ENCODE data around the gene NEO1.
"Not testable (repeated sequence)": the region's sequence is repeated elsewhere in the genome, so short reads cannot be mapped to it uniquely, and the experiment has no call there.

NEO1 gene

GRCh38 chr15:73275862-73276261 lies 223.6 kb downstream of the NEO1 start:
- no peak for DNase-seq

- DNase-seq: no peak
Measured at GRCh38 chr15:73282567-73283365, 230.5 kb downstream of the NEO1 start.

- no peak for DNase-seq
Measured at GRCh38 chr15:73283366-73283962, 231.2 kb downstream of the NEO1 start.

GRCh38 chr15:73284090-73284716 lies 231.9 kb downstream of the NEO1 start:
- DNase-seq: no peak

GRCh38 chr15:73286311-73286710 lies 234.0 kb downstream of the NEO1 start:
- no peak for DNase-seq

- no peak for DNase-seq
Measured at GRCh38 chr15:73287019-73287418, 234.8 kb downstream of the NEO1 start.

DNA sequence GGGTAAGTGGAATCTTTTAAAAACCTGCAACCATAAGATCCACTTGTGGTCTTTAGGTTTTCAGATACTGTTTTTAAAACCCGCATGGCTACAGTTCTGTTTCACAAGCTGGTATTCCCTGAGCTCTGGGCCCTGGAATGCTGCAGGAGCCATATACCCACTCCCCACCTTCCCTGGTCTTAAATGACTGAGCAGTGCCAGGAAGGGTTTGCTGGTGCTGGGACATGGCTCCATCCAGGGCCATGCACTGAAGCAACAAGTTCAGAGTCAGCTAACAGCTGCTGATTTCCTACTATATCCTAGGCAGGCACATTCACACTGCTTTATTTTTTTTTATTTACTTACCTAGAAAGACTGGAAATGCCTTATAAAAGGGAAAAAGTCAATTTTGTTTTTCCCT lies 239.2 kb downstream of the NEO1 start:
- DNase-seq: no peak

DNA sequence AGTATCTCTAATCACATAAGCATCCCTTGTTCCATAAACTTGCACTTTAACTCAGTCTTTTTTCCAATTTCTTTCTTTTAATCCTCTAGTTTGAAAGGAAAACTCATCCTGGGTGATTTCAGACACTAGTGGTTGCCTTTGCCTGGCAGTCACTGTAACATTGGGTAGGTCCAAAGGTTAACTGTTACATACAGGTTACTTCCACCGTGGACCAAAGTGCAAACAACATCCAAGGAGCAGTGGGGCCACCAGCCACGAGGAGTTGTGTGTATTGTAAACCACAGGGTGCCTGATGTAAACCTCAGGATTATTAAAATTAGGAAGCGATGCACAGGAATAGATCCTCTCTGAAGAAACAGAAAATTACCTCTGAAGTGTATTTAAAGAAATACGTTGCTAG lies 241.5 kb downstream of the NEO1 start:
- DNase-seq: no peak

DNA sequence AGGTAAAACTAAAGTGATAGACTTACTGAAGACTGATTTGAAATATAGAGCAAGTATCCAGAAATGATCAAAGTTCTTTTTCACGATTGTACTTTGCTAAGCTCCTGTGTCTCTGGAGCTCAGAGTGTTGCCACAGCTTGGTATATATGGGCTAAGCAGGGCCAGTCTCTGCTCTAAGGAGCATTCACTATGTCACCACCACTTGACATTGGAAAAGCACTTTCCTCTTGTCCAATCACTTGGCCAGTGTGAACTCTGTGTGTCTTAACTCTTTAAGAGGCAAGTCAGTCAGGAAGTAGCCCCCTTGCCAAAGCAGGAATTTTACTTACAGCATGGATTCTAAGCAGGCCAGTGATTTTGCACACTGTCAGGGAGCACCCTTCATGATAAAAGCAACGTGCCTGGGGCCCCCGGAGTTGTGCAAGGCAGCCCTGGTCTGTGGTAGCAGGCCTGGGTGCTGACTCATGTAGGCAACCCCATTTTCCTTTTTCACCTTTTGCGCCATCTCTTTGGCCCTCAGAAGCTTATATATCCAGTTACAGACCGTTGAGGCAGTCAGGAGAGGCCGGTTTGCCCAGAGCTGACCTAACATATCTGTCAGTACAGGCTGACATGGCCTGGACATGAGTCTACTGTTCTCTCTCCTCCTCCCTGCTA lies 243.5 kb downstream of the NEO1 start:
- DNase-seq: no peak

DNA sequence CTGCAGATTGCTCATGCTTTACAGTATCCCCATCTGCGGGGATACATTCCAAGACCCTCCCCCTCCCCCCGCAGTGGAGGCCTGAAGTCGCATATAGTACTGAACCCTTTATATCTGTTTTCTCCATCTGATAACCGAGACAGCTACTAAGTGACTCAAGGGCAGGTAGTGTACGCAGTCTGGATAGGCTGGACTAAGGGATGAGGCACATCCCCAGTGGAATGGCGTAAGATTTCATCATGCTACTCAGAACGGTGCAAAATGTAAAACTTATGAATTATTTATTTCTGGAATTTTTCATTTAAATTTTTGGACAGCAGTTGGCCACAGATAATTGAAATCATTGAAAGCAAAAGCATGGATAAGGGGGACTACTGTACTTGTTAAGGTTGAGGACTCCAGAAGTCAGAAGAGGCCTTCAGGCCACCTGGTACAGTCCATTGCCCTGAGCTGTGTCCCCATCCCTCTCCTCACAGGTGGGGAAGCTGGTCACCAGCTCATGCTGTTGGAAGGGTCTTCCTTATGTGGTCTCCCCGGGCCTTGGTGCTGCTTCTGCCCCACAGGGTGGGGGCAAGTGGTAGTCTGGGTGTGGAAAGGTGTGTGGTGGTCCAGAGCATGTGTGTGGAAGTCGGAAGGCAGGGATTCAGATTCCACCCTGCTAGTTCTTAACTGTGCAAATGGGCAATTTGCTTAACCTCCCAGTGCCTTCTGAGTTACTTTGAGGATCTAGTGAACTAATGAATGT lies 244.5 kb downstream of the NEO1 start:
- no peak for DNase-seq

DNA sequence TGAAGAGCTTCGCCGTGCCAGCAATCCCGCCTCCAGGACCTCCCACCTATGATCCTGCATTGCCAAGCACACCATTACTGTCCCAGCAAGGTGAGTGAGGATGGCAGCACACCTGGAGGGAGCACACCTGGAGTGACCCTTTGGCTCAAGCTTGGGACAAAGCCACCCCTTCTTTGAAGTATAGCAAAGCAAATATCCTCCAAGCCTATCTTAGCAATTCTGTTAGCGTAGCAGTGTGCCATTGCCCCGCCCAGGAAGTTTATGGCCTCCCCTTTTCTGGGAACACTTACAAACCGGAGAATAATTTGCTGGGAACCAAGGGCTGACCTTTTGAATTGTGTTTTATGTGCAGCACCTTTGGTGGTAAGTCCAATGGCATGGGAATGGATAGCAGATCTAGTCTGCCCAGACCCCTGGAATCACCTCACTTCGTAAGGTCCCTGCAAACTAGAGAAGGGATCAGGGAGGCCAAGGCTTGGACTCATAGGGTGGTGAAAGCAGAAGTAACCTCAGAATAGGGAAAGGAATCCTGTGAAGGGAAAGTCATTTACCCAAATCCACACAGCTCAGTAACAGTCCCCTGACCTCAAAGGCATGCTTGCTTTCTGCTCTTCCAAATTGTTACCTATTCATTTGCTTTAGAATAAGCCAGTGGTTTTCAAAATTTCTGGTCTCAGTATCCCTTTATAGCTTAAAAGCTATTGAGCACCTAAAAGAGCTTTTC lies 246.4 kb downstream of the NEO1 start:
- no peak for DNase-seq

- DNase-seq: not testable (repeated sequence)
Measured at GRCh38 chr15:73300286-73300685, 248.0 kb downstream of the NEO1 start.

- no peak for DNase-seq
Measured at GRCh38 chr15:73303636-73304035, 251.4 kb downstream of the NEO1 start.

GRCh38 chr15:73305331-73306211 lies 253.3 kb downstream of the NEO1 start:
- DNase-seq: peak; percentile 82

DNA sequence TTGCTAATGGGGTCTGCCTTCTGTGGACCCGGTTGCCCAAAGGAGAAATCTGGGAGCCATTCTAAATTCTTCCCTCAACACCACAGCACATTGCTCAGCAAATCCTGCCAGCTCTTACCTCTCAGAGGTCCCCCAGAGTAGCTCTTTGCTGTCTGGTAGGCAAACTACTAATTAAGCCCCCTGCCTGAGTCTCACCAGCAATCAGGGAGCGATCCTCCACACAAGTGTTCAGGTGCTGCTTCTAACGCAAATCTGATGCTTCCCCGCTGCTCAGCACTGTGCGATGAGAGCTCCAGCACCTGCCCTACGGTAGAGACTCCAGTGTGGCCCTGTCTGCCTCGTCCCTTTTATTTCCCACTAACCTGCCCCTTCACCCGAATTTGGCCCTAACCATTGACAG lies 256.0 kb downstream of the NEO1 start:
- DNase-seq: no peak

DNA sequence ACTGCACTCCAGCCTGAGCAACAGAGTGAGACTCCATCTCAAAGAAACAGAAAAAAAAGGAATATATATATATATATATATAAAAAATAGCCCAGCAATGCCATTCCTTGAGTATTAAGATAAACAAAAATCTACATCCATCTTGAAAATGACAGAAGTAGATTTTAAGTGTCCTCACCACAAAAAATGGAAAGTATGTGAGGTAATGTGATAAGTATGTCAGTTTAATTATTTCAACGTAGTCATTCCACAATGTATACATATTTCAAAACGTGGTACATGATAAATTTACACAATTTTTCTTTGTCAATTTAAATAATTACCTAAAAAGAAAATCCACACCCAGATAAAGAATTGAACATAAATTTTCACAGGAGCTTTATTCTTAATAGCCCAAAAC lies 261.6 kb downstream of the NEO1 start:
- DNase-seq: no peak

- DNase-seq: no peak
Measured at GRCh38 chr15:73317651-73318462, 265.6 kb downstream of the NEO1 start.

- no peak for DNase-seq
Measured at GRCh38 chr15:73318463-73319351, 266.4 kb downstream of the NEO1 start.

Measured in NCI-H187 treated with DMSO at 0.1 percent for 48 hours (cell line).